ENCODE results near the gene DCST1. TPM values are rescaled to one million over a fixed set of nuclear protein-coding genes. Genes with fewer than 3 reads are reported as not detected.

DCST1 gene
- total and polyA plus RNA-seq, 2 of the 13 experiments (the other 11 are each of a cell fraction or from before 2014, with no cell fraction given): 0.04 TPM; not detected in 1

DNA sequence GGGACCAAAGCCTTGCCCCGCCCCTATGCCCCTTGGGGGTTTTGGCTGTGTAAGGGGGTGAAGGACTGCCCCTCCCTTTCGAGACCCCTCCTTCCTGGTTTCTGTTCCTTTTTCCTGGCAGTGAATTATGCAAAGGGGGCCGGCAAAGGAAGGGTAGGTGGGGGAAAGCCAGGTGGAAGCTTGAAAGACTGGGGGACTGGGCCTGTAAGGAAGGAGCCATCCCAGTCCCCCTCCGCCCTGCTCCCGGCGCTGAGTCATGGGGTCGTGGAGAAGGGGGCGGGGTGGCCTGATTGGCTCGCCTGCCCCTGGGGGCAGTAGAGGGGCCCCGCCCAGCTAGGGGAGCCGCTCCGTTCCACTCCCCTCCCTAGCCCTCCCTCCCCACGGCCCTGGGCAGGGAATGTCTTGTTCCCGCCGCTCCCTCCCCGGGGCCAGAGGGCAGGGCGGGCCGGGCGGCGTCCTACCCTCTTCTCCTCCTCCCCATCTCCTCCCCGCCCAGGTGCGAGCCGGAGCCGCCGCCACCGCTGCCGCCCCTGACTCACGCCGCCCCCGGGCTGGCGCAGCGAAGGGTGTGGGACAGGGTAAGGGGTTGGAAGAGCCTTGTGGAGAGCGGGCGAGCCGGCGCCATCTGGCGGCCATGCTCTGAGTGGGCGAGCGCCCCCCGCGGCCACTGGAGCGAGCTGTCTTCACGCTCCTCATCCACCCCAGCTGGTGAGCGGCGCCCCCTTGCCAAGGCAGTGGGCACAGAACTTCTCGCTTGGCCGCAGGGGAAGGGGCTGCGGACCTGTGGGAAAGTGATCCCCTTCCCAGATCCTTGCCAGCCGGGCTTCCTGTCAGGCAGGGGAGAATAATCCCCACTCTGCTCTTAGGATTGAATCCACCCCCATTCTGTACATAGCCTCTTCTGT lies 16.3 kb upstream of the DCST1 start (continued):
- TF ChIP-seq ZC3H13 (CRISPR knock-in tag; IDR thresholded peaks at IDR 0.05) (peak; percentile 100), ZNF230 (CRISPR knock-in tag; IDR thresholded peaks at IDR 0.05) (peak; percentile 84), EEA1 (CRISPR knock-in tag; IDR thresholded peaks at IDR 0.05; ENCODE audit: borderline replicate concordance) (no peak), ZNF256 (CRISPR knock-in tag; conservative IDR thresholded peaks at IDR 0.05) (peak; percentile 67; the same call in 1 of the 2 replicates), ZNF496 (CRISPR knock-in tag; IDR thresholded peaks at IDR 0.05; ENCODE audit: insufficient replicate concordance) (no peak), ZNF432 (CRISPR knock-in tag; IDR thresholded peaks at IDR 0.05; ENCODE audit: borderline replicate concordance) (no peak), POLR2A (IDR thresholded peaks at IDR 0.05; ENCODE audit: insufficient read depth in 1 of 2, low read depth in 2 of 2, low read length in 2 of 2) (peak in 1 of 2 experiments; percentile 42; a peak in 1 of 4 replicates), ZNF138 (CRISPR knock-in tag; IDR thresholded peaks at IDR 0.05; ENCODE audit: low read depth) (no peak), ARID2 (CRISPR knock-in tag; IDR thresholded peaks at IDR 0.05; ENCODE audit: borderline replicate concordance) (no peak), BRD4 (CRISPR knock-in tag; IDR thresholded peaks at IDR 0.05) (peak; percentile 87)
- TF ChIP-seq, protein P1, sequence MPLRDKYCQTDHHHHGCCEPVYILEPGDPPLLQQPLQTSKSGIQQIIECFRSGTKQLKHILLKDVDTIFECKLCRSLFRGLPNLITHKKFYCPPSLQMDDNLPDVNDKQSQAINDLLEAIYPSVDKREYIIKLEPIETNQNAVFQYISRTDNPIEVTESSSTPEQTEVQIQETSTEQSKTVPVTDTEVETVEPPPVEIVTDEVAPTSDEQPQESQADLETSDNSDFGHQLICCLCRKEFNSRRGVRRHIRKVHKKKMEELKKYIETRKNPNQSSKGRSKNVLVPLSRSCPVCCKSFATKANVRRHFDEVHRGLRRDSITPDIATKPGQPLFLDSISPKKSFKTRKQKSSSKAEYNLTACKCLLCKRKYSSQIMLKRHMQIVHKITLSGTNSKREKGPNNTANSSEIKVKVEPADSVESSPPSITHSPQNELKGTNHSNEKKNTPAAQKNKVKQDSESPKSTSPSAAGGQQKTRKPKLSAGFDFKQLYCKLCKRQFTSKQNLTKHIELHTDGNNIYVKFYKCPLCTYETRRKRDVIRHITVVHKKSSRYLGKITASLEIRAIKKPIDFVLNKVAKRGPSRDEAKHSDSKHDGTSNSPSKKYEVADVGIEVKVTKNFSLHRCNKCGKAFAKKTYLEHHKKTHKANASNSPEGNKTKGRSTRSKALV (CRISPR knock-in tag; IDR thresholded peaks at IDR 0.05): 0 out of 2 replicates have a peak, but pooled peaks have one; percentile 31
- TF ChIP-seq, protein P2, sequence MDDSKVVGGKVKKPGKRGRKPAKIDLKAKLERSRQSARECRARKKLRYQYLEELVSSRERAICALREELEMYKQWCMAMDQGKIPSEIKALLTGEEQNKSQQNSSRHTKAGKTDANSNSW (CRISPR knock-in tag; IDR thresholded peaks at IDR 0.05; ENCODE audit: borderline replicate concordance): peak; percentile 73; the same call in 1 of the 2 replicates
- TF ChIP-seq, protein P3, sequence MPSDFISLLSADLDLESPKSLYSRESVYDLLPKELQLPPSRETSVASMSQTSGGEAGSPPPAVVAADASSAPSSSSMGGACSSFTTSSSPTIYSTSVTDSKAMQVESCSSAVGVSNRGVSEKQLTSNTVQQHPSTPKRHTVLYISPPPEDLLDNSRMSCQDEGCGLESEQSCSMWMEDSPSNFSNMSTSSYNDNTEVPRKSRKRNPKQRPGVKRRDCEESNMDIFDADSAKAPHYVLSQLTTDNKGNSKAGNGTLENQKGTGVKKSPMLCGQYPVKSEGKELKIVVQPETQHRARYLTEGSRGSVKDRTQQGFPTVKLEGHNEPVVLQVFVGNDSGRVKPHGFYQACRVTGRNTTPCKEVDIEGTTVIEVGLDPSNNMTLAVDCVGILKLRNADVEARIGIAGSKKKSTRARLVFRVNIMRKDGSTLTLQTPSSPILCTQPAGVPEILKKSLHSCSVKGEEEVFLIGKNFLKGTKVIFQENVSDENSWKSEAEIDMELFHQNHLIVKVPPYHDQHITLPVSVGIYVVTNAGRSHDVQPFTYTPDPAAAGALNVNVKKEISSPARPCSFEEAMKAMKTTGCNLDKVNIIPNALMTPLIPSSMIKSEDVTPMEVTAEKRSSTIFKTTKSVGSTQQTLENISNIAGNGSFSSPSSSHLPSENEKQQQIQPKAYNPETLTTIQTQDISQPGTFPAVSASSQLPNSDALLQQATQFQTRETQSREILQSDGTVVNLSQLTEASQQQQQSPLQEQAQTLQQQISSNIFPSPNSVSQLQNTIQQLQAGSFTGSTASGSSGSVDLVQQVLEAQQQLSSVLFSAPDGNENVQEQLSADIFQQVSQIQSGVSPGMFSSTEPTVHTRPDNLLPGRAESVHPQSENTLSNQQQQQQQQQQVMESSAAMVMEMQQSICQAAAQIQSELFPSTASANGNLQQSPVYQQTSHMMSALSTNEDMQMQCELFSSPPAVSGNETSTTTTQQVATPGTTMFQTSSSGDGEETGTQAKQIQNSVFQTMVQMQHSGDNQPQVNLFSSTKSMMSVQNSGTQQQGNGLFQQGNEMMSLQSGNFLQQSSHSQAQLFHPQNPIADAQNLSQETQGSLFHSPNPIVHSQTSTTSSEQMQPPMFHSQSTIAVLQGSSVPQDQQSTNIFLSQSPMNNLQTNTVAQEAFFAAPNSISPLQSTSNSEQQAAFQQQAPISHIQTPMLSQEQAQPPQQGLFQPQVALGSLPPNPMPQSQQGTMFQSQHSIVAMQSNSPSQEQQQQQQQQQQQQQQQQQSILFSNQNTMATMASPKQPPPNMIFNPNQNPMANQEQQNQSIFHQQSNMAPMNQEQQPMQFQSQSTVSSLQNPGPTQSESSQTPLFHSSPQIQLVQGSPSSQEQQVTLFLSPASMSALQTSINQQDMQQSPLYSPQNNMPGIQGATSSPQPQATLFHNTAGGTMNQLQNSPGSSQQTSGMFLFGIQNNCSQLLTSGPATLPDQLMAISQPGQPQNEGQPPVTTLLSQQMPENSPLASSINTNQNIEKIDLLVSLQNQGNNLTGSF (CRISPR knock-in tag; IDR thresholded peaks at IDR 0.05): no peak
- TF ChIP-seq, protein P4, sequence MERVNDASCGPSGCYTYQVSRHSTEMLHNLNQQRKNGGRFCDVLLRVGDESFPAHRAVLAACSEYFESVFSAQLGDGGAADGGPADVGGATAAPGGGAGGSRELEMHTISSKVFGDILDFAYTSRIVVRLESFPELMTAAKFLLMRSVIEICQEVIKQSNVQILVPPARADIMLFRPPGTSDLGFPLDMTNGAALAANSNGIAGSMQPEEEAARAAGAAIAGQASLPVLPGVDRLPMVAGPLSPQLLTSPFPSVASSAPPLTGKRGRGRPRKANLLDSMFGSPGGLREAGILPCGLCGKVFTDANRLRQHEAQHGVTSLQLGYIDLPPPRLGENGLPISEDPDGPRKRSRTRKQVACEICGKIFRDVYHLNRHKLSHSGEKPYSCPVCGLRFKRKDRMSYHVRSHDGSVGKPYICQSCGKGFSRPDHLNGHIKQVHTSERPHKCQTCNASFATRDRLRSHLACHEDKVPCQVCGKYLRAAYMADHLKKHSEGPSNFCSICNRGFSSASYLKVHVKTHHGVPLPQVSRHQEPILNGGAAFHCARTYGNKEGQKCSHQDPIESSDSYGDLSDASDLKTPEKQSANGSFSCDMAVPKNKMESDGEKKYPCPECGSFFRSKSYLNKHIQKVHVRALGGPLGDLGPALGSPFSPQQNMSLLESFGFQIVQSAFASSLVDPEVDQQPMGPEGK (CRISPR knock-in tag; IDR thresholded peaks at IDR 0.05): peak; percentile 97
